ENCODE data around the gene NTNG1.

NTNG1 gene

DNA sequence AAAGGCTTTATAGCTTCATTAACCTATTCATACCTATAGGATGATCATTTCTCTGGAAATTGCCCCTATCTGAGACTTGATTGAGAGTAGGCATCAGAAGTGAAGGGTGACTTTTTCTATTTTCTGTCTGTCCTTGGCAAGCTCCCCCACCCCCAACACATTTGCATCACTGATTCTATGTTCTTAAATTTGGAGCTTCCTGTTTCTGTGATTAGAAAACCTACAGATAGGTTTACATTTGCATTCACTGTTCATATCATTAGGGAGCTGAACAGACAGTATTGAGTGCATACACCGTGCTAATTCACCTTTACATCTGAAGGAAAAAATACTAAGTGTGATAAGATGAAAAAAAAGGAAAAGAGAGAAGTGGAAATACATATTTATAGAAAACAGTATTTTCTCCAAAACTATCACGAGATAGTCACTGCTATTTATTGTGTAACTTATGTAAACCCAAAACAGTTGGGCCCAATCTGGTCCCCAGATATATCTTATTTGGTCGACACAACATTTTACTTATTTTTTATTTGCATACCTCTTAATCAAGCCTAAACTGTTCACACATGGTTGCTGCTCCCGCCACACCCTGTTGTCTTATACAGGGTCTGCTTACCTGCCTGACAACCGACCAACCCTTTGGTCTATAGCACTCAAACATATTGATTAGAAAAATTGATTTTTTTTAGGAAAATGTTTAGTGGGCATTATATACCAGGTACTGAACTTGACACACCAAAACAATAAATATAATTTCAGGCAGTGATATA lies 218.8 kb downstream of the NTNG1 start:
- no peak for DNase-seq (ENCODE audit: low spot score)
- TF ChIP-seq CTCF (IDR thresholded peaks at IDR 0.05; ENCODE audit: extremely low read depth, missing control alignments), result no peak

DNA sequence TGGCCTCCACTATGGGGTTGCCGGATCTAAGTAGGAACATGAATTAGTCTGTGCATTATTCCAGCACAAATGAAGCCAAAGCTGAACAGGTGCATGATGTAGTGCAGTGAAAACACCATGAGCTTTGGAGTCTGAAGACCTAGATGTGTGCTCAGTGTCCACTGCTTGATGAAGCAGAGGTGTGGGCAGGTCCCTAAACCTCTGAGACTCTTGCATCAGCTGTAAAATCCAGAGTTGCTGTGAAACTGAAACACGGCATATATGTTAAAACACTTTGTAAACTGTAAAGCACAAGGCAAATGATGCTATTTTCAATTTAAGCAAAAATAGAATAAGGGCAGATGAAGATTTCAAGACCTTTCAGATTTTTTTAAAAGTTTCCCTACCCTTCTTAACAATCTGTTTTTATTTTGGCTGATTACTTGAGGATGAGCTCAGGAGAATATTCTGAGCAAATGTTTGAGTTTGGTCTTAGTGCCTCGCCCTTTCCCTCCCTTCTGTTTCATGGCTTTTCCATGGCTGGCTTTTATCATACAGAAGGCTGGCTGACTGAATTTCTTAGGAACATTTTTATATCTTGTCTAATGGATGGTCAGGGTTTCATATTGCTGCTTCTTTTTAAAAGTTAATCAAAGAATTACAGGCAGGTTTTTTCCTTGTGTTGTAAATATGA lies 221.8 kb downstream of the NTNG1 start:
- peak; percentile 9 for DNase-seq (ENCODE audit: low spot score)

DNA sequence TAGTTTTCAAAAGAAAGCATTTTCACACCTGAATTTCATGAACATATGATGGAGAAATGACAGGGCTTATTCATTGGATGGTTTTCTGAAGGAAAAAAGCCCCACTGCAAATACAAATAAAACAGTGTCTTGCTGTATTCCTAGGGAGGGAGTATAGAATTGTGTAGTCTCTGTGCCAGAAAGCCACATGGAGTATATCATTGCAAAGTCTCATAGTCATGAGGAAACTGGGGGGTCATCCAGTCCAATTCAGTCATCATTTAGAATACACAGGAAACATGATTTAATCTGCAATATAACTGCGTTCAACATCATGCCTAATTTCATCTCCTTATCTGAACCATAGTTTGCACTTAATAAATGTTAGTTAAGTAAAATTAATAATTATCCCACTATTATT lies 222.3 kb downstream of the NTNG1 start:
- no peak for DNase-seq (ENCODE audit: low spot score)
- TF ChIP-seq CTCF (IDR thresholded peaks at IDR 0.05; ENCODE audit: extremely low read depth, missing control alignments), result no peak

More for the DNA sequence above, 221.8 kb downstream of the NTNG1 start:
- no peak for TF ChIP-seq CTCF (IDR thresholded peaks at IDR 0.05; ENCODE audit: extremely low read depth, missing control alignments)

DNA sequence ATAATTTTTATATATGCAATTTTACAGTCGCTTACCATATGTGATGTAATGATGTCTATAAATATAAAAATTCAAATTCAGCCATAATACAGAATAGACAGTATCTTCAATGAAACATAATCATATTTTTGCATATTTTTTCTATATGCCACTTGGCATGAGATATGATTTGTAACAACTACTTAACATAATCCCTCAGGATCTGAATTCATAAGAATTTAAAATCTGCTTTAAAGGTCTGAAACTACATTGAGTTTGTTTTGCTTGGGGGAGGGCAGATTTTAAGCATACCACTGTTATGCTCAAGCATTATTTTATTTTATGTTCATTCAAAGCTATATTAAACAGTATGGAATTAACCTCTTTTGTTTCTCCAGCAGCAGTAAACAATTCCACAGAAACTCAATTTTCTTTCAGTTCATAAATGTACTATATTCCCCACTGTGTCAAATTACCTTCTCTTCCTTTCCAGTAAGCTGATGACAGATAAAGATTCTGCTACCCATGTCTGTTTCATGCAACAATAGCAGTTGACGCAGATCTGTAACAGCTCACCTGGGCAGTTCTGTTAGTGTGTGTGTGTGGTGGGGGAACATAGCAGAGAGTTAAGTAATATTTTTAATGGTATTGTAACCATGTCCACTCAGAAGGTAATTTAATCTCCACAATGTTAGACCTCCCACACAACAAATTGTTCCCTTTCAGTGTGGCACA lies 224.8 kb downstream of the NTNG1 start:
- no peak for TF ChIP-seq CTCF (IDR thresholded peaks at IDR 0.05; ENCODE audit: extremely low read depth, missing control alignments)

DNA sequence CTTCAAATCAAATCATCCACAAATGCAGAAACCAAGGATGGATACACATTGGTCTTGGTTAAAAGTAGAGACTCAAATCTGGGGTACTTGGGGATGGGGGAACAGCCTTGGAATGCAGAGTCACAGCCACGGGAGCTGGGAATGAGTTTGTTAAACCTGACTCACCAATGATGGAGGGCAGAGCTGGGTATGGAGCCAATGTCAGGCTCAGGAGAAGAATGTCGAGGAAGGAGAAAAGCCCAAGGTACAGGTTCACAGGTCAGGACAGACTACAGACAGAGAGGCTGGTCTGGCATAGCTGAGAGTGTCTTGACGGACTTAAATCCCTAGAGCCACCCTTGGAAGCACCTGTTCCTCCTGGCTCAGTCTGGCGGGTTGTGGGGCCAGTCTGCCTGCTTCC lies 237.6 kb downstream of the NTNG1 start:
- TF ChIP-seq CTCF (IDR thresholded peaks at IDR 0.05; ENCODE audit: extremely low read depth, missing control alignments), result no peak

More for the DNA sequence above, 224.8 kb downstream of the NTNG1 start:
- DNase-seq (ENCODE audit: low spot score), result no peak

DNA sequence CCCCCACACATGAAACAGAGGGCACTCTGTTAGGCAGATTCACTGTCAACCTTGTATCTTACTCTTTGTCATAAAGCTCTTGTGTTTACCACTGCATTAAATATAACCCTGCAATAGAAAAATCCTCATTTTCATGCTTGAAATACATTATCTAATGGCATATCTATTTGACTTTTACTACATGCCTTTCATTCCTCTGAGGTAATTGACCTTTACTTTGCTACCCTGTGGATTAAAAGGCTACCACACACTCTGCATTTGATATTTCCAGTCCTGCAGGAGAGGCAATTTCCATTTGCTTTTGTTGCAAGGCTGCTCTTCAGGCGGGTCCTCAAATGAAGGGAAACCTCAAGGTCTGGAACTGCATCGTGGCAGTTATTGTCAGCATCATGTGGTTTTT lies 238.0 kb downstream of the NTNG1 start:
- no peak for DNase-seq (ENCODE audit: low spot score)
- no peak for TF ChIP-seq CTCF (IDR thresholded peaks at IDR 0.05; ENCODE audit: extremely low read depth, missing control alignments)

More for the DNA sequence above, 237.6 kb downstream of the NTNG1 start:
- DNase-seq (ENCODE audit: low spot score), result no peak

DNA sequence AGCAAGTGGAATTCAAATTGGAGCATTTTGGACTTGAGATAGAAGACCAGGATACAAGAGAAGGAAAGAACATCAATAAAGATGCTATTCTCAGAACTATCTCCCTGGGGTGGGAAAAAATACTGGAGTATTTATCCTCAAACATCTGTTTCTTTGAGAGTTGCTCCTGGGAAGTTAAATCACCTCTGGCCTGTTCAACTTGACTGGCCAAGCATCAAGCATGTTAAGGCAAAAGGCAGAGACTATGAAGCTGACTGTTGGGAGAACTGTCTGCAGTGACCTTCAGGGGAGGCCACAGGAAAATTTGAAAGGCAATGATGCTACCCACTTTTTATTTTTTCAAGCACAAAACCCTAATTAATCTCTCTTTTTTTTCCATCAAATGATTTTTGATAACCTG lies 239.0 kb downstream of the NTNG1 start:
- TF ChIP-seq CTCF (IDR thresholded peaks at IDR 0.05; ENCODE audit: extremely low read depth, missing control alignments), result no peak
- no peak for DNase-seq (ENCODE audit: low spot score)

Data from GM20000 (cell line).